Parietal lobe (tissue), 2 donors: ENCODE results near the gene ABR. TPM values are rescaled to one million over a fixed set of nuclear protein-coding genes. Genes with fewer than 3 reads are reported as not detected.

Source experiments
- small RNA-seq: library from RNA; depleted of rRNA; stranded (forward); fragments of <200 nt; gene quantifications from one replicate; pipeline ENCODE3, GENCODE V24; 2014; ENCODE audit warnings: low replicate concordance
- total RNA-seq: library from RNA; depleted of rRNA; stranded (reverse); fragments of >200 nt; gene quantifications from one replicate; pipeline ENCODE4 v1.2.3, GENCODE V29; 2014

The ABR gene
- total RNA-seq = 204 TPM

GRCh38 chr17:1179818-1180742, at the start of gene ABR:
Gene ABR, minus strand, starts transcription at chr17:1179981. Its CDS starts 254 bp downstream, at chr17:1179727.

GRCh38 chr17:996554-997344, 183.0 kb downstream of the ABR start, which contains the start of gene TIMM22:
Gene TIMM22, plus strand, starts transcription at chr17:997129. Its CDS starts 14 bp downstream, at chr17:997143.

DNA sequence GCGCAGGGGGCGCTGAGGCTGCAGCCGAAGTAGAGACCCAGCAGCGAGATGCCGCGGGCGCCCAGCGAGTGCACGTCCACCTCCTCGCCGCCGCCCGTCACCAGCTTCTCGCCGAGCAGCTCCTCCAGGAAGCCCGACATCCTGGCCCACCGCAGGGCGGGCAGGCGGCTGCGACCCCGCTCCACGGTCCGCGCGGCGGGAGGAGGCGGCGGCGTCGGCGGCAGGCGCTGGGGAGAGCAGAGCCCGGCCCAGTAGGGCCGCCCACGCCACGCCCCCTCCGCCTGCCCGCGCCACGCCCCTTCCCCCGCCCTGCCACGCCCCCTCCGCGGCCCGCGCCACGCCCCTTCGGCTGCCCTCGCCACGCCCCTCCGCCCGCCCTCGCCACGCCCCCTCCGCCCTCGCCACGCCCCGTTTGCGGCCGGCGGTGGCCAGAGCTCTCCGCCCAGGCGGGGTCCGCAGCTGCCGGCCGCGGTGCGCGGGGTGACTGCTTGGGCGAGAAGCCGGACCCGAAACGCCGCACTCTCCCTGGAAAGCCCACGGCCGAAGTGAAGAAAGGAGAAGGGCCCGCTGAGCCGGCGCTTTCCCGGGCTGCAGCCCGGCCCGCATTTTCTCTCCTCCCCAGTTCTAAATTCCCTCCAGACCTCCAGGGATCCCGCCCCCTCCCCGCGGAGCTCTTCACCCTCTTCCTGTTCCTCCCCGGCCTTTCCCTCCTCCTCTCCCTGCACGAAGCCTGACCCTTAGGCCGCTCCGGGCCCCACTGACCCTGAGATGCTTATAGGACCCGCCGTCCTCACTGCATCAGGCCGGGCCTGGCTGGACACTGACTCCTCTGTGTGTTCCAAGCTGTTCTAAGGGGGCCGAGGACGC, 200.0 kb downstream of the ABR start, which contains the start of gene NXN:
TSS of gene NXN (minus strand) at position 238 of the 867 bp plus-strand sequence.

Small RNA genes within 50 kb of the gene (small RNA-seq; reads per million reads assigned to genes)
- not detected for gene AC016292.2
- gene MIR3183 = not detected
- gene RF00017 = not detected

Other genes with a start within 250 kb of the ABR start
- 34.7 TPM for gene NXN, start 200.2 kb downstream of the ABR start, total RNA-seq
- 11.9 TPM for gene TIMM22, start 182.9 kb downstream of the ABR start, total RNA-seq
- gene BHLHA9, start 90.5 kb upstream of the ABR start, total RNA-seq = not detected
- gene TRARG1, start 99.7 kb upstream of the ABR start, total RNA-seq = not detected
- gene YWHAE, start 220.2 kb upstream of the ABR start, total RNA-seq = 686 TPM